Neuronal stem cell (in vitro differentiated cells): Measurements from ENCODE around the gene AGAP1.

ENCODE experiments used
- DNase-seq: peaks from one replicate; pipeline ENCODE4 v3.0.0-alpha.2; 2013; ENCODE audit warnings: low spot score
- H2AFZ ChIP-seq: one replicate; pipeline ENCODE4 v1.6.1; 2013; ENCODE audit warnings: mild to moderate bottlenecking, low read length, inconsistent platforms
- H2AK5ac ChIP-seq: 2 replicates; pipeline ENCODE4 v1.6.1; 2013; ENCODE audit warnings: low read depth, mild to moderate bottlenecking, inconsistent platforms, low read length, moderate library complexity, mixed read lengths
- H2BK120ac ChIP-seq: 2 replicates; pipeline ENCODE4 v1.6.1; 2013; ENCODE audit warnings: low read depth, mild to moderate bottlenecking, inconsistent platforms, low read length, moderate library complexity, mixed read lengths
- H2BK12ac ChIP-seq: one replicate; pipeline ENCODE4 v1.6.1; 2013; ENCODE audit warnings: low read length, inconsistent platforms
- H2BK15ac ChIP-seq: 2 replicates; pipeline ENCODE4 v1.6.1; 2013; ENCODE audit warnings: mild to moderate bottlenecking, low read length, inconsistent platforms, mixed read lengths
- H2BK5ac ChIP-seq: one replicate; pipeline ENCODE4 v1.6.1; 2013; ENCODE audit warnings: inconsistent platforms, mild to moderate bottlenecking, low read length, moderate library complexity
- H3K14ac ChIP-seq: one replicate; pipeline ENCODE4 v1.6.1; 2013; ENCODE audit warnings: low read length, inconsistent platforms
- H3K18ac ChIP-seq: 2 replicates; pipeline ENCODE4 v1.6.1; 2013; ENCODE audit warnings: low read length, inconsistent platforms
- H3K23ac ChIP-seq: 2 replicates; pipeline ENCODE4 v1.6.1; 2013; ENCODE audit warnings: low read depth, mild to moderate bottlenecking, mixed read lengths, low read length, inconsistent platforms; ENCODE audit not compliant: poor library complexity
- H3K27ac ChIP-seq: replicated peaks from 3 replicates; pipeline ENCODE4 v1.5.1; 2013; ENCODE audit warnings: low read length, inconsistent platforms
- H3K27me3 ChIP-seq, 3 experiments: 2 replicates each; pipeline ENCODE4 v1.6.1; 2013; ENCODE audit warnings: low read length in 3 of 3, mild to moderate bottlenecking in 2 of 3, inconsistent platforms in 1 of 3, low read depth in 1 of 3, mixed read lengths in 1 of 3, moderate library complexity in 1 of 3; ENCODE audit not compliant: control insufficient read depth in 3 of 3, insufficient read depth in 3 of 3
- H3K36me3 ChIP-seq, 2 donors: replicated peaks in 1 of 2; 2 replicates each; pipeline ENCODE4 v1.6.1; 2013; ENCODE audit warnings: low read length in 2 of 2; ENCODE audit not compliant: control insufficient read depth in 2 of 2, insufficient read depth in 2 of 2
- H3K4ac ChIP-seq: 2 replicates; pipeline ENCODE4 v1.6.1; 2013; ENCODE audit warnings: inconsistent platforms, mild to moderate bottlenecking, low read length, moderate library complexity
- H3K4me1 ChIP-seq, 2 donors: 1 replicate in 1 of 2; 2 replicates in 1 of 2; pipeline ENCODE4 v1.6.1; 2013; ENCODE audit warnings: low read length in 2 of 2, low read depth in 1 of 2; ENCODE audit not compliant: control insufficient read depth in 2 of 2, insufficient read depth in 1 of 2
- H3K4me2 ChIP-seq: one replicate; pipeline ENCODE4 v1.6.1; 2013; ENCODE audit warnings: mild to moderate bottlenecking, low read length, inconsistent platforms; ENCODE audit not compliant: insufficient read depth, poor library complexity, severe bottlenecking
- H3K4me3 ChIP-seq, 2 donors: 2 replicates each; pipeline ENCODE4 v1.5.1; 2013; ENCODE audit warnings: low read length in 2 of 2, mild to moderate bottlenecking in 2 of 2, inconsistent platforms in 1 of 2, moderate library complexity in 1 of 2
- H3K79me1 ChIP-seq: one replicate; pipeline ENCODE4 v1.6.1; 2013; ENCODE audit warnings: low read depth, mild to moderate bottlenecking, inconsistent platforms, low read length, moderate library complexity
- H3K9ac ChIP-seq: one replicate; pipeline ENCODE4 v1.6.1; 2013; ENCODE audit warnings: mild to moderate bottlenecking, low read depth, low read length, inconsistent platforms; ENCODE audit not compliant: poor library complexity
- H3K9me3 ChIP-seq, 2 donors: replicated peaks in 1 of 2; 2 replicates each; pipeline versions ENCODE3 to v1.6.1; 2013; ENCODE audit warnings: low read length in 2 of 2, mild to moderate bottlenecking in 2 of 2, inconsistent platforms in 1 of 2, low read depth in 1 of 2, mixed read lengths in 1 of 2, moderate library complexity in 1 of 2; ENCODE audit not compliant: control insufficient read depth in 2 of 2, insufficient read depth in 1 of 2
- H4K8ac ChIP-seq: one replicate; pipeline ENCODE4 v1.6.1; 2013; ENCODE audit warnings: low read depth, mild to moderate bottlenecking, inconsistent platforms, low read length, moderate library complexity
- H4K91ac ChIP-seq: one replicate; pipeline ENCODE4 v1.6.1; 2013; ENCODE audit warnings: low read length, low read depth, mild to moderate bottlenecking, inconsistent platforms; ENCODE audit not compliant: poor library complexity
- WGBS, 2 donors: extraction: QIAGEN DNeasy Blood & Tissue Kit; methylation state at CpG; one replicate each; pipeline ENCODE4 v1.1.7; 2013; ENCODE audit warnings: missing lambda C conversion rate in 2 of 2, mixed read lengths in 1 of 2; ENCODE audit not compliant: insufficient read length in 2 of 2, insufficient replicate concordance in 1 of 2; ENCODE audit errors: extremely low coverage in 2 of 2; 5-methylcytosine and 5-hydroxymethylcytosine counted together

Gene AGAP1

DNA sequence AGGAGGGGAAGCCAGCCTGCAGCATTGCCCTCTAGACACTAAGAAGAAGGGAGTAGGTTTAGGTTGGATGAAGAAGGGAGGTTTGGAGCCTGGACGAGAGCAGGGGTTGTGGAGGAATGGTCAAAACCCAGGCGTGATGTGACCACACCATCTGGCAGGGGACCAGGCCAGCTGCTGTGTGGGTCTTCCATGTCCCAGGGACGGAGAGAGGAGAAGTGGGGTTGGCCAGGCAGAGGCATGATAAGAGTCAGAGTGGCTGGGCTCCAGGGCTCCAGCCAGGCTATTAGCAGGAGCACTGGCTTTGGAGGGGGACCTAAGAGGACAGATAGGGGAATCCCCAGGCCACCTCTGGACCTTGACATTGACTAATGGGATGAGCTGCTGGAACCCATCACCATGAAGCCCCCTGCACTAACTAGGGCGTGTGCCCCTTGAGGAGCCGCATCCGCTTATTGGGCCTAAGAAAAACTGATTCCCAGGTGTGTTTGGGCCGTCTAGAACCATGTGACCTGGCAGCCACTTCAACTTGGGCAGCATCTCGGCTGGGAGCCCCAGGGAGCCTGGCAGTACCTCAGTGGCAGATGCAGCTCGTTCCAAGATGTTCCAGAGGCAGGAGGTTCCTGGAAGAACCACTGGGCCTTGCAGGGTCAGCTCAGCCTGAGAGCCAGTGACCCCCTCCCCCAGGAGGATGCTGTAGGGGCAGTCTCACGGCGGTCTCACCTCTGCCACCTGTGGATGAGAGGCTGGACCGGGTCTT lies 235.1 kb downstream of the AGAP1 start:
- no peak overlapping the region for H3K4me3 ChIP-seq

DNA sequence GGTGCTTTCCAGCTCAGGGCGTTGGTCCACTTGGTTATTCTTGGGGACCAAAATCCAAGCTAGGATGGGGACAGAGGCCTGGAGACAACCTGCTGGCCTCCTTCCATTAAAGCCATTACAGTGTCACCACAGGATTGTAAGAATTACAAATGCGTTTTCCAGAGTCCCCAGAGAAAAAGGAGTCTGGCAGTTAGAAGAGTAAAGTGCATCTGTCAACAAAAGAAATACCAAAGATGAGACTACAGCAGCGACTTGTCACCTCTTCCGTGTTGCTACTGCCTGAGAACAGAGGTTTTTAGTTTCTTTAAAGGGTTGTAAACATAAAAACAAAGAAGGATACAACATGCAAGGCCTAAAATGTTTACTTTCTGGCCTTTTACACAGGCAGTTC lies 235.7 kb downstream of the AGAP1 start:
- Histone ChIP-seq H3K9ac (no peak overlapping the region), H2AK5ac (no peak overlapping the region), H3K27ac (no peak overlapping the region), H2BK5ac (no peak overlapping the region), H3K4ac (no peak overlapping the region), H2BK120ac (no peak overlapping the region), H3K4me1 (peaks cover 0 to 10% of the 10 kb centered on the region in 2 donors), H3K18ac (no peak overlapping the region), H3K9me3 (no peaks in the 10 kb centered on the region), H2BK15ac (no peak overlapping the region), H4K8ac (no peak overlapping the region), H2BK12ac (no peak overlapping the region), H3K79me1 (no peaks in the 10 kb centered on the region), H3K27me3 (no peaks in the 10 kb centered on the region), H2AFZ (no peak overlapping the region), H3K14ac (no peak overlapping the region), H3K4me2 (no peak overlapping the region), H4K91ac (no peak overlapping the region), H3K4me3 (no peak overlapping the region), H3K36me3 (peaks cover 2 to 61% of the 10 kb centered on the region in 2 donors), H3K23ac (no peak overlapping the region)
- WGBS, 2 donors, result no CpG with 5 or more reads among the region's 4 CpGs
- DNase-seq, result no peak

More for the DNA sequence above, 235.1 kb downstream of the AGAP1 start:
- Histone ChIP-seq H3K9ac (no peak overlapping the region), H3K9me3 (no peaks in the 10 kb centered on the region), H4K91ac (no peak overlapping the region), H2AK5ac (no peak overlapping the region), H3K27ac (no peak overlapping the region), H3K4ac (no peak overlapping the region), H2BK12ac (no peak overlapping the region), H2BK120ac (no peak overlapping the region), H3K4me1 (peaks cover 0 to 14% of the 10 kb centered on the region in 2 donors), H2BK15ac (no peak overlapping the region), H3K36me3 (peaks cover 2 to 61% of the 10 kb centered on the region in 2 donors), H4K8ac (no peak overlapping the region), H3K4me2 (no peak overlapping the region), H2BK5ac (no peak overlapping the region), H3K23ac (no peak overlapping the region), H3K18ac (no peak overlapping the region), H3K27me3 (no peaks in the 10 kb centered on the region), H3K79me1 (no peaks in the 10 kb centered on the region), H2AFZ (no peak overlapping the region), H3K14ac (no peak overlapping the region)
- no CpG with 5 or more reads among the region's 12 CpGs for WGBS, 2 donors
- DNase-seq, result no peak

DNA sequence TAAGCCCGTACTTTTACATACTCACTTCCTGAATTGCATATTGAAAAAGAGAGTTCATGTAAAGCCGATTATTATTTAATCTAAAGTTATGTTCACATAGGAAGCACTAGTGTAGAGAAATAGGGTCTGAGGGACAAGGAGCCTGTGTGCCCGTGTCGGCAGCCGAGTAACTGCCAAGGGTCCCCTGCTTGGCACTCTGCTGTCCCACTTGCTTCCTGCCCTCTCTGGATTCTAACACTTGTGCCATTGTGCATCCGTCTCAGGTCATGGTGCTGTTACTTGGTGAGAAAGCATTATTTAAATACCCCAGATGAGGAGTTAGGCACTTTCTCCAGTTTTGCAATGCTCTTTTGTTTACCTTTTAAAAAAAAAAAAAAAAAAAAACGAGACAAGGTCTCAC lies 236.3 kb downstream of the AGAP1 start:
- Histone ChIP-seq H4K8ac (no peak overlapping the region), H3K9me3 (no peaks in the 10 kb centered on the region), H2BK12ac (no peak overlapping the region), H3K4ac (no peak overlapping the region), H2AFZ (no peak overlapping the region), H3K27me3 (no peaks in the 10 kb centered on the region), H3K18ac (no peak overlapping the region), H3K79me1 (no peaks in the 10 kb centered on the region), H4K91ac (no peak overlapping the region), H2BK5ac (no peak overlapping the region), H3K4me3 (no peak overlapping the region), H2BK15ac (no peak overlapping the region), H3K4me2 (no peak overlapping the region), H3K9ac (no peak overlapping the region), H2AK5ac (no peak overlapping the region), H3K14ac (no peak overlapping the region), H3K23ac (no peak overlapping the region), H2BK120ac (no peak overlapping the region), H3K36me3 (peaks cover 6 to 65% of the 10 kb centered on the region in 2 donors), H3K27ac (no peak overlapping the region), H3K4me1 (peaks cover 0 to 5% of the 10 kb centered on the region in 2 donors)
- WGBS, 2 donors, result no CpG with 5 or more reads among the region's 7 CpGs
- no peak for DNase-seq

DNA sequence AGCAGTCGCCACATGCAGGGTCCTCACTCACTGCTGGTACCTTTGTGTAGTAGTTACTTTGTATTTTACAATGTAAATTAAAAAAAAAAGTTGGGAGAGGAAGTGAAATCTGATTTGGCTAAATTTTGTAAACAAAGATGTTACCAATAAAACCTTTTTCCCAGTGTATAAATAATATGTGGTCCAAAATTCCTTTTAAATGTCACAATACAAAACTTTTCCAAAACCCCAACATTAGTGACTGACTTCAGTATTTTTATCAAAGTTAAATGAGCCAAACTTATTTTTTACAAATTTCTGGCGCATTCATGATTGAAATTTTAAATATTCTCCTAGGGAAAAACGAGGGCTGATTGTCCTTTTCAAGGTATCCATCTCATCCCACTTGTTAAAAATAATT lies 239.9 kb downstream of the AGAP1 start:
- no peak overlapping the region for H4K91ac ChIP-seq
- no peak overlapping the region for H2BK12ac ChIP-seq
- no peak overlapping the region for H3K18ac ChIP-seq
- H3K23ac ChIP-seq, result no peak overlapping the region
- H3K9me3 ChIP-seq, result no peaks in the 10 kb centered on the region
- no peak overlapping the region for H3K4me3 ChIP-seq
- no peak overlapping the region for H3K27ac ChIP-seq
- no peak overlapping the region for H2AK5ac ChIP-seq
- peaks cover 6 to 59% of the 10 kb centered on the region in 2 donors for H3K36me3 ChIP-seq
- H3K14ac ChIP-seq, result no peak overlapping the region
- no peak overlapping the region for H2BK15ac ChIP-seq
- no peak overlapping the region for H2AFZ ChIP-seq
- no peaks in the 10 kb centered on the region for H3K27me3 ChIP-seq
- no peak overlapping the region for H4K8ac ChIP-seq
- no CpG with 5 or more reads among the region's 3 CpGs for WGBS, 2 donors
- peaks cover 0 to 5% of the 10 kb centered on the region in 2 donors for H3K4me1 ChIP-seq
- H2BK120ac ChIP-seq, result no peak overlapping the region
- DNase-seq, result no peak
- H3K4ac ChIP-seq, result no peak overlapping the region
- H3K79me1 ChIP-seq, result no peaks in the 10 kb centered on the region
- H3K9ac ChIP-seq, result no peak overlapping the region
- no peak overlapping the region for H3K4me2 ChIP-seq
- no peak overlapping the region for H2BK5ac ChIP-seq
